Vagina (tissue), 2 donors: ENCODE results near the gene CNGB1. TPM values are rescaled to one million over a fixed set of nuclear protein-coding genes. Genes with fewer than 3 reads are reported as not detected.

ENCODE experiments used
- DNase-seq, 2 donors: peaks; one replicate each; pipeline ENCODE4 v3.0.0-alpha.2; 2017; ENCODE audit errors: extremely low spot score in 2 of 2
- H3K27ac ChIP-seq: fragments of 200-600 bp; sonication (generic); one replicate; pipeline ENCODE4 v1.5.1; 2019
- H3K27me3 ChIP-seq: fragments of 200-600 bp; sonication (generic); one replicate; pipeline ENCODE4 v1.5.1; 2019
- H3K36me3 ChIP-seq, 2 donors: fragments of 200-600 bp; sonication (generic); one replicate each; pipeline ENCODE4 v1.5.1; 2017 to 2019
- H3K4me1 ChIP-seq: fragments of 200-600 bp; sonication (generic); one replicate; pipeline ENCODE4 v1.5.1; 2019
- H3K4me3 ChIP-seq, 2 donors: fragments of 200-600 bp; sonication (generic); 1 replicate in 1 of 2; 2 replicates in 1 of 2; pipeline ENCODE4 v1.5.1; 2016 to 2019
- H3K9me3 ChIP-seq: fragments of 200-600 bp; sonication (generic); one replicate; pipeline ENCODE4 v1.5.1; 2019
- CTCF ChIP-seq, 3 experiments: fragments of 450-650 bp in 2 of 3; fragments of 200-600 bp in 1 of 3; sonication (generic) in 1 of 3; IDR thresholded peaks; one replicate each; pipeline ENCODE4 v1.5.1; 2017 to 2019; ENCODE audit warnings: antibody characterized with exemption in 3 of 3, mild to moderate bottlenecking in 2 of 3, moderate library complexity in 2 of 3
- POLR2A ChIP-seq, 2 donors: fragments of 450-650 bp; IDR thresholded peaks; one replicate each; pipeline ENCODE4 v1.6.1; 2017; ENCODE audit warnings: antibody characterized with exemption in 2 of 2, mild to moderate bottlenecking in 2 of 2, moderate library complexity in 2 of 2
- POLR2AphosphoS5 ChIP-seq, 2 donors: sonication (generic); formaldehyde crosslinking; IDR thresholded peaks; one replicate each; pipeline ENCODE4 v1.9.0; 2017; ENCODE audit warnings: antibody characterized with exemption in 2 of 2, mild to moderate bottlenecking in 2 of 2, low read depth in 1 of 2; ENCODE audit not compliant: insufficient read depth in 1 of 2
- intact Hi-C: fragments of 100-400 bp; cut with DNase I; formaldehyde crosslinking; loops from one replicate; pipeline ENCODE4 v1.15.1; 2023
- total RNA-seq: library from RNA; depleted of rRNA; stranded (reverse); fragments of >200 nt; gene quantifications from one replicate; pipeline ENCODE4 v1.2.3, GENCODE V29; 2016

The CNGB1 gene
- total RNA-seq, 1 donor from 2014 or later: not detected

GRCh38 chr16:58002936-58003335 lies 32.0 kb upstream of the CNGB1 start:
- Histone ChIP-seq H3K27me3 (no peaks in the 10 kb centered on the region), H3K36me3 (peaks cover 0 to 3% of the 10 kb centered on the region in 2 donors), H3K27ac (no peak overlapping the region), H3K4me3 (no peak overlapping the region), H3K9me3 (no peaks in the 10 kb centered on the region), H3K4me1 (peaks cover 32% of the 10 kb centered on the region)
- intact Hi-C loops: loop anchor here (10.0 kb wide), 1 partner anchor 408 kb away; no protein-coding TSS in a partner anchor
- TF ChIP-seq CTCF (IDR thresholded peaks at IDR 0.05) (no peak), POLR2A (IDR thresholded peaks at IDR 0.05) (no peak), POLR2AphosphoS5 (IDR thresholded peaks at IDR 0.05; ENCODE audit: insufficient read depth in 1 of 2, low read depth in 1 of 2) (no peak)
- no peak for DNase-seq

GRCh38 chr16:58002416-58002800 lies 31.5 kb upstream of the CNGB1 start:
- H3K36me3 ChIP-seq: peaks cover 0 to 8% of the 10 kb centered on the region in 2 donors
- no peak for DNase-seq
- H3K9me3 ChIP-seq: no peaks in the 10 kb centered on the region
- H3K4me1 ChIP-seq: peaks cover 34% of the 10 kb centered on the region
- no peaks in the 10 kb centered on the region for H3K27me3 ChIP-seq
- no peak overlapping the region for H3K27ac ChIP-seq
- no peak overlapping the region for H3K4me3 ChIP-seq
- TF ChIP-seq CTCF (IDR thresholded peaks at IDR 0.05) (no peak), POLR2A (IDR thresholded peaks at IDR 0.05) (no peak), POLR2AphosphoS5 (IDR thresholded peaks at IDR 0.05; ENCODE audit: insufficient read depth in 1 of 2, low read depth in 1 of 2) (no peak)
- intact Hi-C loops: loop anchor here (10.0 kb wide), 1 partner anchor 408 kb away; no protein-coding TSS in a partner anchor

GRCh38 chr16:58001781-58002415 lies 31.0 kb upstream of the CNGB1 start:
- peaks cover 34% of the 10 kb centered on the region for H3K4me1 ChIP-seq
- intact Hi-C loops: loop anchor here (10.0 kb wide), 1 partner anchor 407 kb away; no protein-coding TSS in a partner anchor
- TF ChIP-seq POLR2A (IDR thresholded peaks at IDR 0.05) (no peak), CTCF (IDR thresholded peaks at IDR 0.05) (no peak), POLR2AphosphoS5 (IDR thresholded peaks at IDR 0.05; ENCODE audit: insufficient read depth in 1 of 2, low read depth in 1 of 2) (no peak)
- H3K9me3 ChIP-seq: no peaks in the 10 kb centered on the region
- DNase-seq: no peak
- peak overlapping the region; percentile 78 for H3K27ac ChIP-seq
- H3K36me3 ChIP-seq: peaks cover 0 to 13% of the 10 kb centered on the region in 2 donors
- no peaks in the 10 kb centered on the region for H3K27me3 ChIP-seq
- H3K4me3 ChIP-seq: peak overlapping the region; percentile 75 to 88

- TF ChIP-seq CTCF (IDR thresholded peaks at IDR 0.05): peak; percentile 49 to 66 (median 52)
- TF ChIP-seq POLR2A (IDR thresholded peaks at IDR 0.05): peak in 1 of 2 donors; percentile 57
- TF ChIP-seq POLR2AphosphoS5 (IDR thresholded peaks at IDR 0.05; ENCODE audit: insufficient read depth in 1 of 2, low read depth in 1 of 2): peak; percentile 43 to 91
- intact Hi-C loops: loop anchor here (10.0 kb wide), 1 partner anchor 406 kb away; no protein-coding TSS in a partner anchor
- no peaks in the 10 kb centered on the region for H3K27me3 ChIP-seq
- no peaks in the 10 kb centered on the region for H3K9me3 ChIP-seq
- peak within 1 kb of the TSS; percentile 78 for H3K27ac ChIP-seq
- peaks cover 0 to 22% of the 10 kb centered on the region in 2 donors for H3K36me3 ChIP-seq
- DNase-seq: no peak
- peaks cover 34% of the 10 kb centered on the region for H3K4me1 ChIP-seq
- peak within 1 kb of the TSS; percentile 75 to 88 for H3K4me3 ChIP-seq
Measured at GRCh38 chr16:58000706-58001676, 30.1 kb upstream of the CNGB1 start, which contains the start of gene USB1. TSS of gene USB1 (plus strand) at chr16:58001407. CDS start at chr16:58001484, 77 bp downstream.
